ENCODE measurements around the gene CYP39A1.

The CYP39A1 gene

GRCh38 chr6:46528961-46529750 is 123.5 kb downstream of the CYP39A1 start:
- no peak for DNase-seq (ENCODE audit: low read depth, low spot score)
- Histone ChIP-seq H3K9me3 (ENCODE audit: low read depth, low read length) (no peaks in the 10 kb centered on the region), H3K27ac (no peak overlapping the region), H3K4me3 (no peak overlapping the region), H3K36me3 (ENCODE audit: insufficient read depth, low read length) (no peaks in the 10 kb centered on the region), H3K9ac (ENCODE audit: insufficient read length) (no peak overlapping the region)
- TF ChIP-seq EZH2 (IDR thresholded peaks at IDR 0.05) (no peak), FOXP2 (optimal IDR thresholded peaks at IDR 0.05; ENCODE audit: control extremely low read depth, extremely low read length, insufficient read depth) (no peak), POLR2AphosphoS5 (IDR thresholded peaks at IDR 0.05; ENCODE audit: borderline replicate concordance, low read depth, low read length) (no peak)

GRCh38 chr6:46526607-46527006 is 126.0 kb downstream of the CYP39A1 start:
- no peak overlapping the region for H3K4me3 ChIP-seq
- H3K27ac ChIP-seq = no peak overlapping the region
- no peak for DNase-seq (ENCODE audit: low read depth, low spot score)
- no peak overlapping the region for H3K9ac ChIP-seq (ENCODE audit: insufficient read length)
- no peaks in the 10 kb centered on the region for H3K36me3 ChIP-seq (ENCODE audit: insufficient read depth, low read length)
- TF ChIP-seq EZH2 (IDR thresholded peaks at IDR 0.05) (no peak), POLR2AphosphoS5 (IDR thresholded peaks at IDR 0.05; ENCODE audit: borderline replicate concordance, low read depth, low read length) (no peak)
- no peaks in the 10 kb centered on the region for H3K9me3 ChIP-seq (ENCODE audit: low read depth, low read length)

- H3K36me3 ChIP-seq (ENCODE audit: insufficient read depth, low read length) = no peaks in the 10 kb centered on the region
- DNase-seq (ENCODE audit: low read depth, low spot score) = no peak
- TF ChIP-seq EZH2 (IDR thresholded peaks at IDR 0.05) (no peak), POLR2AphosphoS5 (IDR thresholded peaks at IDR 0.05; ENCODE audit: borderline replicate concordance, low read depth, low read length) (no peak), FOXP2 (optimal IDR thresholded peaks at IDR 0.05; ENCODE audit: control extremely low read depth, extremely low read length, insufficient read depth) (no peak)
- no peak overlapping the region for H3K27ac ChIP-seq
- H3K4me3 ChIP-seq = no peak overlapping the region
- no peak overlapping the region for H3K9ac ChIP-seq (ENCODE audit: insufficient read length)
- no peaks in the 10 kb centered on the region for H3K9me3 ChIP-seq (ENCODE audit: low read depth, low read length)
These were observed 127.0 kb downstream of the CYP39A1 start for GRCh38 chr6:46525583-46525982.

GRCh38 chr6:46521464-46521971 is 131.1 kb downstream of the CYP39A1 start:
- no peak for TF ChIP-seq EZH2 (IDR thresholded peaks at IDR 0.05)
- Histone ChIP-seq H3K36me3 (ENCODE audit: insufficient read depth, low read length) (no peaks in the 10 kb centered on the region), H3K4me3 (no peak overlapping the region), H3K9ac (ENCODE audit: insufficient read length) (no peak overlapping the region), H3K27ac (no peak overlapping the region), H3K9me3 (ENCODE audit: low read depth, low read length) (no peaks in the 10 kb centered on the region)
- DNase-seq (ENCODE audit: low read depth, low spot score) = no peak

GRCh38 chr6:46517202-46517601 is 135.4 kb downstream of the CYP39A1 start:
- no peak for TF ChIP-seq EZH2 (IDR thresholded peaks at IDR 0.05)
- TF ChIP-seq POLR2AphosphoS5 (IDR thresholded peaks at IDR 0.05; ENCODE audit: borderline replicate concordance, low read depth, low read length) = no peak
- no peak for TF ChIP-seq FOXP2 (optimal IDR thresholded peaks at IDR 0.05; ENCODE audit: control extremely low read depth, extremely low read length, insufficient read depth)

GRCh38 chr6:46513533-46513932 is 139.1 kb downstream of the CYP39A1 start:
- Histone ChIP-seq H3K9ac (ENCODE audit: insufficient read length) (no peak overlapping the region), H3K27ac (no peak overlapping the region), H3K4me3 (no peak overlapping the region), H3K36me3 (ENCODE audit: insufficient read depth, low read length) (no peaks in the 10 kb centered on the region), H3K9me3 (ENCODE audit: low read depth, low read length) (no peaks in the 10 kb centered on the region)
- DNase-seq (ENCODE audit: low read depth, low spot score) = no peak
- no peak for TF ChIP-seq EZH2 (IDR thresholded peaks at IDR 0.05)
- no peak for TF ChIP-seq POLR2AphosphoS5 (IDR thresholded peaks at IDR 0.05; ENCODE audit: borderline replicate concordance, low read depth, low read length)
- TF ChIP-seq FOXP2 (optimal IDR thresholded peaks at IDR 0.05; ENCODE audit: control extremely low read depth, extremely low read length, insufficient read depth) = no peak

More at GRCh38 chr6:46517202-46517601, 135.4 kb downstream of the CYP39A1 start:
- Histone ChIP-seq H3K4me3 (no peak overlapping the region), H3K9ac (ENCODE audit: insufficient read length) (no peak overlapping the region), H3K9me3 (ENCODE audit: low read depth, low read length) (no peaks in the 10 kb centered on the region), H3K36me3 (ENCODE audit: insufficient read depth, low read length) (no peaks in the 10 kb centered on the region), H3K27ac (no peak overlapping the region)
- no peak for DNase-seq (ENCODE audit: low read depth, low spot score)

GRCh38 chr6:46511320-46511719 is 141.3 kb downstream of the CYP39A1 start:
- no peak for DNase-seq (ENCODE audit: low read depth, low spot score)
- Histone ChIP-seq H3K27ac (no peak overlapping the region), H3K36me3 (ENCODE audit: insufficient read depth, low read length) (no peaks in the 10 kb centered on the region), H3K4me3 (no peak overlapping the region), H3K9me3 (ENCODE audit: low read depth, low read length) (no peaks in the 10 kb centered on the region), H3K9ac (ENCODE audit: insufficient read length) (no peak overlapping the region)
- TF ChIP-seq FOXP2 (optimal IDR thresholded peaks at IDR 0.05; ENCODE audit: control extremely low read depth, extremely low read length, insufficient read depth) (no peak), POLR2AphosphoS5 (IDR thresholded peaks at IDR 0.05; ENCODE audit: borderline replicate concordance, low read depth, low read length) (no peak), EZH2 (IDR thresholded peaks at IDR 0.05) (no peak)

GRCh38 chr6:46510651-46511050 is 142.0 kb downstream of the CYP39A1 start:
- Histone ChIP-seq H3K9me3 (ENCODE audit: low read depth, low read length) (no peaks in the 10 kb centered on the region), H3K27ac (no peak overlapping the region), H3K36me3 (ENCODE audit: insufficient read depth, low read length) (no peaks in the 10 kb centered on the region), H3K4me3 (no peak overlapping the region), H3K9ac (ENCODE audit: insufficient read length) (no peak overlapping the region)
- TF ChIP-seq FOXP2 (optimal IDR thresholded peaks at IDR 0.05; ENCODE audit: control extremely low read depth, extremely low read length, insufficient read depth) (no peak), EZH2 (IDR thresholded peaks at IDR 0.05) (no peak)
- no peak for DNase-seq (ENCODE audit: low read depth, low spot score)

GRCh38 chr6:46509981-46510510 is 142.6 kb downstream of the CYP39A1 start:
- DNase-seq (ENCODE audit: low read depth, low spot score) = no peak
- Histone ChIP-seq H3K4me3 (no peak overlapping the region), H3K9ac (ENCODE audit: insufficient read length) (no peak overlapping the region), H3K27ac (no peak overlapping the region), H3K9me3 (ENCODE audit: low read depth, low read length) (no peaks in the 10 kb centered on the region), H3K36me3 (ENCODE audit: insufficient read depth, low read length) (no peaks in the 10 kb centered on the region)
- no peak for TF ChIP-seq POLR2AphosphoS5 (IDR thresholded peaks at IDR 0.05; ENCODE audit: borderline replicate concordance, low read depth, low read length)
- TF ChIP-seq FOXP2 (optimal IDR thresholded peaks at IDR 0.05; ENCODE audit: control extremely low read depth, extremely low read length, insufficient read depth) = no peak
- TF ChIP-seq EZH2 (IDR thresholded peaks at IDR 0.05) = no peak
